Pancreas (tissue), 10 donors: ENCODE data around the gene FAM81A. TPM values are rescaled to one million over a fixed set of nuclear protein-coding genes. Genes with fewer than 3 reads are reported as not detected.

Experiments used
- ATAC-seq, 4 donors: fragments of 200-7000 bp; cut with Tn5 transposase; one replicate each; pipeline versions ENCODE4 v1.8.0 to v1.9.1; 2020; ENCODE audit warnings: mild to moderate bottlenecking in 4 of 4, moderate library complexity in 4 of 4
- DNase-seq, 6 donors: peaks; one replicate each; pipeline ENCODE4 v3.0.0-alpha.2; 2020
- FAIRE-seq: peaks from 2 replicates; lab custom pipeline; 2012; peaks lifted over from hg19 to GRCh38; lab: Jason Lieb, UNC
- H3K27ac ChIP-seq, 4 donors: fragments of 200-600 bp; sonication (generic); 1 replicate in 3 of 4; 2 replicates in 1 of 4; pipeline versions ENCODE4 v1.5.0 to v1.8.0; 2020
- H3K27me3 ChIP-seq, 4 donors: fragments of 200-600 bp; one replicate each; pipeline ENCODE4 v1.8.0; 2021
- H3K36me3 ChIP-seq, 3 donors: fragments of 200-600 bp; sonication (generic) in 1 of 3; one replicate each; pipeline versions ENCODE4 v1.5.0 to v1.8.0; 2020 to 2021
- H3K4me1 ChIP-seq, 3 donors: fragments of 200-600 bp; one replicate each; pipeline ENCODE4 v1.8.0; 2021
- H3K4me3 ChIP-seq, 4 donors: fragments of 200-600 bp; sonication (generic) in 2 of 4; one replicate each; pipeline versions ENCODE4 v1.5.0 to v1.8.0; 2020 to 2021
- H3K9me3 ChIP-seq, 4 donors: fragments of 200-600 bp; one replicate each; pipeline ENCODE4 v1.8.0; 2021
- CTCF ChIP-seq, 4 donors: fragments of 200-600 bp; sonication (generic) in 3 of 4; IDR thresholded peaks; one replicate each; pipeline versions ENCODE4 v1.5.0 to v1.8.0; 2021; ENCODE audit warnings: antibody characterized with exemption in 4 of 4
- WGBS, 2 donors: extraction: QIAGEN DNeasy Blood & Tissue Kit; methylation state at CpG; one replicate each; pipeline ENCODE4 v1.1.7; 2013; 5-methylcytosine and 5-hydroxymethylcytosine counted together
- intact Hi-C, 3 donors: fragments of 100-400 bp; cut with DNase I; formaldehyde crosslinking; loops; one replicate each; pipeline versions ENCODE4 v1.11.1 to v1.14.2; 2022
- polyA plus RNA-seq, 2 donors: library from polyadenylated mRNA; stranded (reverse); fragments of 200-250 nt; gene quantifications; one replicate each; pipeline ENCODE4 v1.2.3, GENCODE V29; 2013
- total RNA-seq, 6 donors: library from RNA; stranded (reverse); fragmentation: NEBNext Ultra II Directional in 4 of 6; extraction: Animal tissue kit (Norgen Biotek cat#: 25700) in 4 of 6; gene quantifications; one replicate each; pipeline versions ENCODE4 v1.2.1 to v1.2.4, GENCODE V29; 2021 to 2023
- donor health status: healthy with polysubstance abuse.
- donor health status: DM: no; HTN: no; CAD: no; lungs with moderate emphysema.
- donor health status: DM: no; HTN: no; CAD: no.
- donor health status: control.
- donor health status: control.
- donor health status: Bipolar disorder and iron deficiency.
- donor health status: DM: yes; HTN: yes; CAD: no.
- donor health status: DM: no; HTN: no; CAD: no.
- donor health status: DM: no; HTN: no; CAD: no.
- donor health status: DM: yes; HTN: yes; CAD: no.

FAM81A gene
- total and polyA plus RNA-seq, 8 donors, result 0.34 to 2.2 (median 0.62) TPM

GRCh38 chr15:59555696-59556095 is 117.7 kb downstream of the FAM81A start:
- FAIRE-seq, result no peak
- no peak for DNase-seq
- Histone ChIP-seq H3K27me3 (no peaks in the 10 kb centered on the region), H3K36me3 (no peaks in the 10 kb centered on the region), H3K9me3 (no peaks in the 10 kb centered on the region), H3K4me3 (no peak overlapping the region), H3K4me1 (peaks cover 0 to 2% (median 0%) of the 10 kb centered on the region in 3 donors), H3K27ac (no peak overlapping the region)
- no peak for TF ChIP-seq CTCF (IDR thresholded peaks at IDR 0.05)
- no peak for ATAC-seq
- intact Hi-C loops, result no loop called here
- WGBS, 2 donors, result 81 to 86% methylated on average over 4 of the region's 4 CpGs

GRCh38 chr15:59556380-59556779 is 118.4 kb downstream of the FAM81A start:
- Histone ChIP-seq H3K27me3 (no peaks in the 10 kb centered on the region), H3K4me3 (no peak overlapping the region), H3K36me3 (no peaks in the 10 kb centered on the region), H3K9me3 (no peaks in the 10 kb centered on the region), H3K27ac (no peak overlapping the region), H3K4me1 (peaks cover 0 to 2% (median 0%) of the 10 kb centered on the region in 3 donors)
- FAIRE-seq (no peak), ATAC-seq (no peak), DNase-seq (no peak)
- TF ChIP-seq CTCF (IDR thresholded peaks at IDR 0.05), result no peak
- 84 to 87% methylated on average over 2 of the region's 2 CpGs for WGBS, 2 donors
- intact Hi-C loops, result no loop called here

GRCh38 chr15:59557581-59557980 is 119.6 kb downstream of the FAM81A start:
- 68 to 78% methylated on average over 3 of the region's 3 CpGs for WGBS, 2 donors
- intact Hi-C loops, result no loop called here

GRCh38 chr15:59558851-59559250 is 120.9 kb downstream of the FAM81A start:
- ATAC-seq (no peak), DNase-seq (no peak), FAIRE-seq (no peak)
- Histone ChIP-seq H3K36me3 (no peaks in the 10 kb centered on the region), H3K4me1 (peaks cover 0 to 2% (median 0%) of the 10 kb centered on the region in 3 donors), H3K4me3 (no peak overlapping the region), H3K27me3 (no peaks in the 10 kb centered on the region), H3K9me3 (no peaks in the 10 kb centered on the region), H3K27ac (no peak overlapping the region)
- intact Hi-C loops, result no loop called here
- TF ChIP-seq CTCF (IDR thresholded peaks at IDR 0.05), result no peak
- WGBS, 2 donors, result 59 to 66% methylated on average over 1 of the region's 1 CpG

More at GRCh38 chr15:59557581-59557980, 119.6 kb downstream of the FAM81A start:
- Histone ChIP-seq H3K36me3 (no peaks in the 10 kb centered on the region), H3K27ac (no peak overlapping the region), H3K27me3 (no peaks in the 10 kb centered on the region), H3K9me3 (no peaks in the 10 kb centered on the region), H3K4me3 (no peak overlapping the region), H3K4me1 (peaks cover 0 to 2% (median 0%) of the 10 kb centered on the region in 3 donors)
- FAIRE-seq (no peak), ATAC-seq (no peak), DNase-seq (no peak)
- TF ChIP-seq CTCF (IDR thresholded peaks at IDR 0.05), result no peak

- H3K4me3 ChIP-seq, result no peak overlapping the region
- FAIRE-seq (no peak), ATAC-seq (no peak), DNase-seq (no peak)
- no peaks in the 10 kb centered on the region for H3K36me3 ChIP-seq
- H3K4me1 ChIP-seq, result no peaks in the 10 kb centered on the region
- intact Hi-C loops, result no loop called here
- no peaks in the 10 kb centered on the region for H3K27me3 ChIP-seq
- TF ChIP-seq CTCF (IDR thresholded peaks at IDR 0.05), result no peak
- no peak overlapping the region for H3K27ac ChIP-seq
- H3K9me3 ChIP-seq, result peaks cover 0 to 4% (median 0%) of the 10 kb centered on the region in 4 donors
- WGBS, 2 donors, result 84 to 89% methylated on average over 4 of the region's 4 CpGs
These were observed 123.6 kb downstream of the FAM81A start for GRCh38 chr15:59561547-59561946.
